Islet of Langerhans (tissue), 1 donor: ENCODE data around the gene L3HYPDH.

Source experiments
- FAIRE-seq: peaks from one replicate; lab custom pipeline; 2011; peaks lifted over from hg19 to GRCh38; lab: Jason Lieb, UNC

The L3HYPDH gene

GRCh38 chr14:59425322-59425935 is 58.8 kb downstream of the L3HYPDH start:
- FAIRE-seq = no peak

GRCh38 chr14:59424341-59425071 is 59.7 kb downstream of the L3HYPDH start:
- FAIRE-seq = no peak
